ENCODE measurements around the gene TH. TPM values are rescaled to one million over a fixed set of nuclear protein-coding genes. Genes with fewer than 3 reads are reported as not detected.
"Not testable (repeated sequence)": the region's sequence is repeated elsewhere in the genome, so short reads cannot be mapped to it uniquely, and the experiment has no call there.

Gene TH
- total RNA-seq, 2 donors from 2014 or later, result not detected

GRCh38 chr11:2198621-2199365 is 27.2 kb upstream of the TH start:
- no peaks in the 10 kb centered on the region for H3K36me3 ChIP-seq
- no peak overlapping the region for H3K27ac ChIP-seq
- no peaks in the 10 kb centered on the region for H3K4me1 ChIP-seq
- no peak for DNase-seq (ENCODE audit: low spot score)
- H3K27me3 ChIP-seq, result no peaks in the 10 kb centered on the region
- no peak for TF ChIP-seq CTCF (IDR thresholded peaks at IDR 0.05)
- no peak overlapping the region for H3K4me3 ChIP-seq
- no peaks in the 10 kb centered on the region for H3K9me3 ChIP-seq

- TF ChIP-seq CTCF (IDR thresholded peaks at IDR 0.05), result no peak
- DNase-seq (ENCODE audit: low spot score), result no peak
- H3K4me3 ChIP-seq, result no peak overlapping the region
Observed at GRCh38 chr11:2197771-2198520, 26.3 kb upstream of the TH start.

GRCh38 chr11:2196970-2197770 is 25.6 kb upstream of the TH start:
- TF ChIP-seq CTCF (IDR thresholded peaks at IDR 0.05), result peak; percentile 62 to 89
- Histone ChIP-seq H3K9me3 (no peaks in the 10 kb centered on the region), H3K4me3 (no peak overlapping the region), H3K36me3 (no peaks in the 10 kb centered on the region), H3K4me1 (no peaks in the 10 kb centered on the region), H3K27me3 (no peaks in the 10 kb centered on the region), H3K27ac (no peak overlapping the region)
- DNase-seq (ENCODE audit: low spot score), result peak; percentile 63

More at GRCh38 chr11:2197771-2198520, 26.3 kb upstream of the TH start:
- no peak overlapping the region for H3K27ac ChIP-seq
- H3K4me1 ChIP-seq, result no peaks in the 10 kb centered on the region
- H3K36me3 ChIP-seq, result no peaks in the 10 kb centered on the region
- no peaks in the 10 kb centered on the region for H3K27me3 ChIP-seq
- no peaks in the 10 kb centered on the region for H3K9me3 ChIP-seq

- H3K36me3 ChIP-seq, result no peaks in the 10 kb centered on the region
- no peak overlapping the region for H3K27ac ChIP-seq
- H3K27me3 ChIP-seq, result no peaks in the 10 kb centered on the region
- H3K4me1 ChIP-seq, result no peaks in the 10 kb centered on the region
- no peak for DNase-seq (ENCODE audit: low spot score)
- no peak overlapping the region for H3K4me3 ChIP-seq
- no peaks in the 10 kb centered on the region for H3K9me3 ChIP-seq
- no peak for TF ChIP-seq CTCF (IDR thresholded peaks at IDR 0.05)
Observed at GRCh38 chr11:2195756-2196088, 24.1 kb upstream of the TH start.

- TF ChIP-seq CTCF (IDR thresholded peaks at IDR 0.05), result peak; percentile 78 to 82
- Histone ChIP-seq H3K4me1 (no peaks in the 10 kb centered on the region), H3K4me3 (no peak overlapping the region), H3K36me3 (no peaks in the 10 kb centered on the region), H3K27me3 (no peaks in the 10 kb centered on the region), H3K27ac (no peak overlapping the region), H3K9me3 (no peaks in the 10 kb centered on the region)
- no peak for DNase-seq (ENCODE audit: low spot score)
Observed at GRCh38 chr11:2194877-2195755, 23.5 kb upstream of the TH start.

GRCh38 chr11:2193888-2194595 is 22.4 kb upstream of the TH start:
- not testable (repeated sequence) for H3K27me3 ChIP-seq; H3K27ac ChIP-seq; DNase-seq (ENCODE audit: low spot score); H3K4me3 ChIP-seq; H3K36me3 ChIP-seq; H3K4me1 ChIP-seq; H3K9me3 ChIP-seq

All from right atrium auricular region (tissue), 2 donors.